PC-3 (cell line): Measurements from ENCODE around the gene PRTG. TPM values are rescaled to one million over a fixed set of nuclear protein-coding genes. Genes with fewer than 3 reads are reported as not detected.

ENCODE experiments used
- ATAC-seq: fragments of 200-7000 bp; cut with Tn5 transposase; 2 replicates; pipeline ENCODE4 v1.9.1; 2020; ENCODE audit warnings: mild to moderate bottlenecking, moderate library complexity
- BruUV-seq: library from RNA; stranded (reverse); fragments of 400-500 nt; replicated peaks from 2 replicates; lab custom pipeline; 2021; lab: Mats Ljungman, UMichigan
- CTCF ChIA-PET: fragments of 300-600 bp; sonication (Branson Sonifier 250); formaldehyde crosslinking; loops from one replicate; lab custom pipeline; 2022; ENCODE audit warnings: antibody characterized with exemption; lab: Charles Lee
- POLR2A ChIA-PET: fragments of 300-600 bp; sonication (Branson Sonifier 250); formaldehyde crosslinking; loops from one replicate; lab custom pipeline; 2022; ENCODE audit warnings: antibody characterized with exemption; ENCODE audit not compliant: unreplicated experiment; lab: Charles Lee
- DNase-seq: peaks from one replicate; pipeline ENCODE4 v3.0.0-alpha.2; 2015
- H2AFZ ChIP-seq: fragments of 300-600 bp; sonication (generic); 2 replicates; pipeline ENCODE4 v1.6.0; 2016; ENCODE audit warnings: antibody characterized with exemption, low read length
- H3F3A ChIP-seq: fragments of 300-600 bp; sonication (generic); one replicate; pipeline ENCODE4 v1.6.0; 2017; ENCODE audit warnings: antibody characterized with exemption, low read length, control low read depth, mild to moderate bottlenecking; ENCODE audit not compliant: unreplicated experiment
- H3K27ac ChIP-seq: fragments of 300-600 bp; sonication (generic); 2 replicates; pipeline ENCODE4 v1.5.1; 2016; ENCODE audit warnings: mild to moderate bottlenecking, low read length
- H3K27me3 ChIP-seq: fragments of 300-600 bp; sonication (generic); 2 replicates; pipeline ENCODE4 v1.6.1; 2016; ENCODE audit warnings: low read length, mixed read lengths
- H3K36me3 ChIP-seq: fragments of 300-600 bp; sonication (generic); 2 replicates; pipeline ENCODE4 v1.6.1; 2016; ENCODE audit warnings: low read depth, mixed run types, low read length, mixed read lengths
- H3K4me1 ChIP-seq: fragments of 300-600 bp; sonication (generic); 2 replicates; pipeline ENCODE4 v1.5.1; 2016; ENCODE audit warnings: low read length; ENCODE audit not compliant: insufficient read depth
- H3K4me2 ChIP-seq: fragments of 300-600 bp; sonication (generic); 2 replicates; pipeline ENCODE4 v1.6.0; 2016; ENCODE audit warnings: low read length
- H3K4me3 ChIP-seq: fragments of 300-600 bp; sonication (generic); 2 replicates; pipeline ENCODE4 v1.5.1; 2016; ENCODE audit warnings: mild to moderate bottlenecking, low read length, mixed read lengths
- H3K79me2 ChIP-seq: fragments of 300-600 bp; sonication (generic); 2 replicates; pipeline ENCODE4 v1.6.1; 2017; ENCODE audit warnings: low read length, mixed read lengths
- H3K9ac ChIP-seq: fragments of 300-600 bp; sonication (generic); 2 replicates; pipeline ENCODE4 v1.6.0; 2016; ENCODE audit warnings: mild to moderate bottlenecking, low read length
- H3K9me2 ChIP-seq: fragments of 300-600 bp; sonication (generic); replicated peaks from 2 replicates; pipeline ENCODE4 v1.6.1; 2016; ENCODE audit warnings: mixed run types, low read length, mixed read lengths
- H3K9me3 ChIP-seq: fragments of 300-600 bp; sonication (generic); 2 replicates; pipeline ENCODE4 v1.6.1; 2016; ENCODE audit warnings: low read length, mixed read lengths
- H4K20me1 ChIP-seq: fragments of 300-600 bp; sonication (generic); 2 replicates; pipeline ENCODE4 v1.6.1; 2016; ENCODE audit warnings: low read length, mixed read lengths
- CTCF ChIP-seq: fragments of 300-600 bp; sonication (generic); conservative IDR thresholded peaks from 2 replicates; pipeline ENCODE4 v1.5.1; 2017; ENCODE audit warnings: antibody characterized with exemption, low read depth, mild to moderate bottlenecking, low read length
- EZH2 ChIP-seq: fragments of 300-600 bp; sonication (generic); IDR thresholded peaks from one replicate; pipeline ENCODE4 v1.6.1; 2017; ENCODE audit warnings: antibody characterized with exemption, mild to moderate bottlenecking, low read length; ENCODE audit not compliant: unreplicated experiment
- EZH2phosphoT487 ChIP-seq: fragments of 300-600 bp; sonication (generic); IDR thresholded peaks from 2 replicates; pipeline ENCODE4 v1.6.1; 2018; ENCODE audit warnings: mild to moderate bottlenecking, antibody characterized with exemption, low read length, borderline replicate concordance
- intact Hi-C: fragments of 100-400 bp; cut with micrococcal nuclease; formaldehyde crosslinking; loops from 2 replicates; pipeline ENCODE4 v1.9.0; 2023
- total RNA-seq: library from RNA; depleted of rRNA; stranded (reverse); fragments of >200 nt; gene quantifications from 2 replicates; pipeline ENCODE4 v1.2.3, GENCODE V29; 2014

PRTG gene
- total RNA-seq, 1 experiment from 2014 or later = 5.2 TPM

- no peak overlapping the region for H2AFZ ChIP-seq
- no peaks in the 10 kb centered on the region for H4K20me1 ChIP-seq
- no peak overlapping the region for H3K4me2 ChIP-seq
- H3K9me3 ChIP-seq = no peaks in the 10 kb centered on the region
- no peak for TF ChIP-seq EZH2phosphoT487
- TF ChIP-seq CTCF = no peak
- TF ChIP-seq EZH2 = no peak
- H3K27me3 ChIP-seq = peaks cover 14% of the 10 kb centered on the region
- no peaks in the 10 kb centered on the region for H3K9me2 ChIP-seq
- ATAC-seq (no peak), DNase-seq (no peak)
- H3K9ac ChIP-seq = no peak overlapping the region
- intact Hi-C loops = no loop called here
- CTCF ChIA-PET = no interaction called here
- no peaks in the 10 kb centered on the region for H3K79me2 ChIP-seq
- H3K27ac ChIP-seq = no peak overlapping the region
- H3K4me3 ChIP-seq = no peak overlapping the region
- no TSS peak for BruUV-seq
- no peaks in the 10 kb centered on the region for H3F3A ChIP-seq
- no peaks in the 10 kb centered on the region for H3K4me1 ChIP-seq
- POLR2A ChIA-PET = no interaction called here
- H3K36me3 ChIP-seq = no peaks in the 10 kb centered on the region
Measured at GRCh38 chr15:55660153-55660552, 82.8 kb downstream of the PRTG start.

- Histone ChIP-seq H3K4me1 (peaks cover 3% of the 10 kb centered on the region; the same call in 1 of the 2 replicates), H2AFZ (no peak overlapping the region), H3K4me2 (no peak overlapping the region), H3K9me2 (no peaks in the 10 kb centered on the region), H3K27me3 (peaks cover 14% of the 10 kb centered on the region), H4K20me1 (no peaks in the 10 kb centered on the region), H3K9me3 (no peaks in the 10 kb centered on the region), H3F3A (no peaks in the 10 kb centered on the region), H3K27ac (no peak overlapping the region), H3K36me3 (no peaks in the 10 kb centered on the region), H3K79me2 (no peaks in the 10 kb centered on the region), H3K9ac (no peak overlapping the region), H3K4me3 (no peak overlapping the region)
- ChIA-PET CTCF (no interaction called here), POLR2A (no interaction called here)
- TF ChIP-seq EZH2phosphoT487 = no peak
- no peak for TF ChIP-seq CTCF
- no peak for TF ChIP-seq EZH2
- intact Hi-C loops = no loop called here
- BruUV-seq = no TSS peak
- ATAC-seq (no peak), DNase-seq (no peak)
Measured at GRCh38 chr15:55659481-55659880, 83.5 kb downstream of the PRTG start.

- Histone ChIP-seq H3K27me3 (peaks cover 14% of the 10 kb centered on the region), H3K9me3 (no peaks in the 10 kb centered on the region), H3K79me2 (no peaks in the 10 kb centered on the region), H2AFZ (no peak overlapping the region), H3K27ac (no peak overlapping the region), H3K36me3 (no peaks in the 10 kb centered on the region), H3K4me3 (no peak overlapping the region), H3F3A (no peaks in the 10 kb centered on the region), H4K20me1 (no peaks in the 10 kb centered on the region), H3K4me1 (peaks cover 3% of the 10 kb centered on the region), H3K4me2 (no peak overlapping the region), H3K9me2 (no peaks in the 10 kb centered on the region), H3K9ac (no peak overlapping the region)
- ATAC-seq (no peak), DNase-seq (no peak)
- TF ChIP-seq CTCF (no peak), EZH2 (no peak), EZH2phosphoT487 (no peak)
- ChIA-PET CTCF (no interaction called here), POLR2A (no interaction called here)
- intact Hi-C loops = no loop called here
- BruUV-seq = no TSS peak
Measured at GRCh38 chr15:55658886-55659285, 84.1 kb downstream of the PRTG start.
